ENCODE measurements around the gene TBC1D22A. TPM values are rescaled to one million over a fixed set of nuclear protein-coding genes. Genes with fewer than 3 reads are reported as not detected.
A peak's percentile ranks its signal among the peaks of the same experiment; 100 is the strongest.

Gene TBC1D22A
- total and polyA plus RNA-seq, 4 experiments from 2014 or later = 20.6 to 49.2 (median 36.7) TPM

GRCh38 chr22:46769706-46770105 is 7.3 kb downstream of the TBC1D22A start:
- no peak overlapping the region for H3K27ac ChIP-seq (ENCODE audit: low read depth, low read length)
- Mint-ChIP-seq H3K4me3 (peak overlapping the region in 3 of 8 donors; percentile 4 to 48 (median 32)), H3K27me3 (no peaks in the 10 kb centered on the region), H3K9me3 (no peaks in the 10 kb centered on the region), H3K4me1 (peaks cover 43 to 81% (median 65%) of the 10 kb centered on the region in 4 donors), H3K27ac (peak overlapping the region; percentile 18 to 92 (median 77)), H3K36me3 (peaks cover 9 to 27% of the 10 kb centered on the region in 2 donors)
- H3K36me3 ChIP-seq (ENCODE audit: insufficient read depth, low read length) = no peaks in the 10 kb centered on the region
- no peak for DNase-seq
- ChIA-PET CTCF (ENCODE audit: partially characterized antibody) (interaction anchor here (0.9 to 2.0 kb wide), 8 partner anchors 11 to 34 kb away, joined by 3 to 7 read pairs (median 4); no protein-coding TSS in a partner anchor), POLR2A (ENCODE audit: partially characterized antibody) (interaction anchor here (0.9 kb wide), 3 partner anchors 11 to 22 kb away, joined by 3 read pairs; no protein-coding TSS in a partner anchor)
- H3K9me3 ChIP-seq (ENCODE audit: control insufficient read depth in 1 of 2, low read length in 2 of 2) = no peaks in the 10 kb centered on the region
- intact Hi-C loops (cut with micrococcal nuclease) = no loop called here
- H3K27me3 ChIP-seq (ENCODE audit: insufficient read depth, low read length) = no peaks in the 10 kb centered on the region
- H3K4me3 ChIP-seq (ENCODE audit: low read length in 2 of 2) = no peak overlapping the region
- peaks cover 66% of the 10 kb centered on the region for H3K4me1 ChIP-seq (ENCODE audit: insufficient read depth, low read length)

GRCh38 chr22:46770151-46770641 is 7.7 kb downstream of the TBC1D22A start:
- ChIA-PET POLR2A (ENCODE audit: partially characterized antibody) (interaction anchor here (0.9 to 1.0 kb wide), 4 partner anchors 8 to 21 kb away, joined by 3 to 5 read pairs (median 3); partner anchors contain the start of gene TBC1D22A), CTCF (ENCODE audit: partially characterized antibody) (interaction anchor here (0.9 to 1.5 kb wide), 4 partner anchors 10 to 33 kb away, joined by 3 to 6 read pairs (median 4); no protein-coding TSS in a partner anchor)
- peak overlapping the region in 4 of 8 donors; percentile 69 to 88 (median 73) for H3K4me3 Mint-ChIP-seq

GRCh38 chr22:46770726-46771125 is 8.3 kb downstream of the TBC1D22A start:
- H3K27me3 ChIP-seq (ENCODE audit: insufficient read depth, low read length) = no peaks in the 10 kb centered on the region
- Mint-ChIP-seq H3K4me3 (peak overlapping the region in 7 of 8 donors; percentile 43 to 88 (median 69)), H3K27ac (peak overlapping the region; percentile 79 to 99 (median 95)), H3K27me3 (no peaks in the 10 kb centered on the region), H3K36me3 (peaks cover 9 to 28% of the 10 kb centered on the region in 2 donors), H3K4me1 (peaks cover 49 to 81% (median 70%) of the 10 kb centered on the region in 4 donors), H3K9me3 (no peaks in the 10 kb centered on the region)
- POLR2A ChIA-PET (ENCODE audit: partially characterized antibody) = interaction anchor here (0.9 to 1.0 kb wide), 2 partner anchors 8 to 10 kb away, joined by 3 to 5 read pairs; partner anchors contain the start of gene TBC1D22A
- peaks cover 68% of the 10 kb centered on the region for H3K4me1 ChIP-seq (ENCODE audit: insufficient read depth, low read length)
- DNase-seq = peak in 1 of 5 donors; percentile 57
- peak overlapping the region; percentile 37 for H3K27ac ChIP-seq (ENCODE audit: low read depth, low read length)
- intact Hi-C loops (cut with micrococcal nuclease) = no loop called here
- no peaks in the 10 kb centered on the region for H3K36me3 ChIP-seq (ENCODE audit: insufficient read depth, low read length)
- H3K9me3 ChIP-seq (ENCODE audit: control insufficient read depth in 1 of 2, low read length in 2 of 2) = no peaks in the 10 kb centered on the region
- no peak overlapping the region for H3K4me3 ChIP-seq (ENCODE audit: low read length in 2 of 2)
- CTCF ChIA-PET (ENCODE audit: partially characterized antibody) = interaction anchor here (0.9 to 1.5 kb wide), 3 partner anchors 28 to 33 kb away, joined by 3 to 6 read pairs (median 4); no protein-coding TSS in a partner anchor

More at GRCh38 chr22:46770151-46770641, 7.7 kb downstream of the TBC1D22A start:
- no peaks in the 10 kb centered on the region for H3K27me3 Mint-ChIP-seq
- peaks cover 66% of the 10 kb centered on the region for H3K4me1 ChIP-seq (ENCODE audit: insufficient read depth, low read length)
- no peaks in the 10 kb centered on the region for H3K9me3 ChIP-seq (ENCODE audit: control insufficient read depth in 1 of 2, low read length in 2 of 2)
- H3K4me1 Mint-ChIP-seq = peaks cover 45 to 81% (median 65%) of the 10 kb centered on the region in 4 donors
- no peaks in the 10 kb centered on the region for H3K9me3 Mint-ChIP-seq
- no peak overlapping the region for H3K4me3 ChIP-seq (ENCODE audit: low read length in 2 of 2)
- peak overlapping the region; percentile 37 for H3K27ac ChIP-seq (ENCODE audit: low read depth, low read length)
- no peaks in the 10 kb centered on the region for H3K27me3 ChIP-seq (ENCODE audit: insufficient read depth, low read length)
- no peaks in the 10 kb centered on the region for H3K36me3 ChIP-seq (ENCODE audit: insufficient read depth, low read length)
- intact Hi-C loops (cut with micrococcal nuclease) = no loop called here
- no peak for DNase-seq
- peak overlapping the region; percentile 79 to 99 (median 95) for H3K27ac Mint-ChIP-seq
- peaks cover 9 to 28% of the 10 kb centered on the region in 2 donors for H3K36me3 Mint-ChIP-seq

GRCh38 chr22:46773076-46773475 is 10.6 kb downstream of the TBC1D22A start:
- Mint-ChIP-seq H3K36me3 (peaks cover 11 to 18% of the 10 kb centered on the region in 2 donors), H3K27me3 (no peaks in the 10 kb centered on the region), H3K4me3 (peak overlapping the region in 4 of 8 donors; percentile 15 to 46 (median 30)), H3K9me3 (no peaks in the 10 kb centered on the region), H3K27ac (peak overlapping the region; percentile 65 to 96 (median 91)), H3K4me1 (peaks cover 59 to 83% (median 78%) of the 10 kb centered on the region in 4 donors)
- Histone ChIP-seq H3K36me3 (ENCODE audit: insufficient read depth, low read length) (no peaks in the 10 kb centered on the region), H3K4me3 (ENCODE audit: low read length in 2 of 2) (no peak overlapping the region), H3K27ac (ENCODE audit: low read depth, low read length) (peak overlapping the region; percentile 73), H3K27me3 (ENCODE audit: insufficient read depth, low read length) (no peaks in the 10 kb centered on the region), H3K9me3 (ENCODE audit: control insufficient read depth in 1 of 2, low read length in 2 of 2) (no peaks in the 10 kb centered on the region), H3K4me1 (ENCODE audit: insufficient read depth, low read length) (peaks cover 77% of the 10 kb centered on the region)
- ChIA-PET POLR2A (ENCODE audit: partially characterized antibody) (interaction anchor here (1.6 to 4.3 kb wide), 6 partner anchors 10 to 35 kb away, joined by 4 to 51 read pairs (median 8); partner anchors contain the start of genes CERK and TBC1D22A), CTCF (ENCODE audit: partially characterized antibody) (interaction anchor here (2.2 to 3.9 kb wide), 3 partner anchors 11 to 29 kb away, joined by 12 to 25 read pairs (median 19); partner anchors contain the start of gene TBC1D22A)
- no peak for DNase-seq
- intact Hi-C loops (cut with micrococcal nuclease) = no loop called here

DNA sequence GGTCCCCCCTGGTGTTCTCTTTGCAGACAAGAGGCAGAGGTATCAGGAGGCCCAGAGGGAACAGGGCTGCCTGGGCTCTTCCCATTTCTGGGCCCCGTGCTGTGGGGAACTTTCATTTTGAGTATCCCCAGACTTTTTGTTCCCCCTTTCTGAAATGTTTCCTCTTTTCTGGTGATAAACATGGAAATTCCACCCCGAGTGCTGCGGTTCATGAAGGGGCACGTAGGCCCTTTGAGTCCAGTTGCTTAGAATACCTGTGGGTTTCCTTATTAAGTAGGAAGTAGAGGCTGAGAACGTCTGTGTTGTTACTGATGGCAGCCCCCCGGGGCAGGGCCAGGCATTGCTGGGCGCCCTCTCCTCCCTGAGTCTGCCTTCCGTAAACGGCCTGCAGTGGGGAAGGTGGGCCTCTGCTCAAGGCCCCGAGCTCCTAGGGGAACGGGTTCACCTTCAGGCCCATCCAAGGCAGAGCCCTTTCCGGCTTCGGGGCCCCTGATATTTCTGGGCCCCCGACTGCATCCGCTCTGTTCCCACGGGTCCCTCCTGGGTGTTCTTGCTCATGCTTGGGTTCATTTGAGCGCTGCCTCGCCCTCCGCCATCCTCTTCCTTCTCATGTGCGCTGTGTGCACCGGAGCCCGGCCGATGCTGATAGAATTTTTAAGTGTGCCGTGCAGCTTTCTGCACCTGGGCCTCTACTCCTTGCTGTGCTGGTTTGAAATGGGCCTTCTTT is 12.0 kb downstream of the TBC1D22A start:
- DNase-seq = peak in 3 of 5 donors; percentile 34 to 50 (median 34)

DNA sequence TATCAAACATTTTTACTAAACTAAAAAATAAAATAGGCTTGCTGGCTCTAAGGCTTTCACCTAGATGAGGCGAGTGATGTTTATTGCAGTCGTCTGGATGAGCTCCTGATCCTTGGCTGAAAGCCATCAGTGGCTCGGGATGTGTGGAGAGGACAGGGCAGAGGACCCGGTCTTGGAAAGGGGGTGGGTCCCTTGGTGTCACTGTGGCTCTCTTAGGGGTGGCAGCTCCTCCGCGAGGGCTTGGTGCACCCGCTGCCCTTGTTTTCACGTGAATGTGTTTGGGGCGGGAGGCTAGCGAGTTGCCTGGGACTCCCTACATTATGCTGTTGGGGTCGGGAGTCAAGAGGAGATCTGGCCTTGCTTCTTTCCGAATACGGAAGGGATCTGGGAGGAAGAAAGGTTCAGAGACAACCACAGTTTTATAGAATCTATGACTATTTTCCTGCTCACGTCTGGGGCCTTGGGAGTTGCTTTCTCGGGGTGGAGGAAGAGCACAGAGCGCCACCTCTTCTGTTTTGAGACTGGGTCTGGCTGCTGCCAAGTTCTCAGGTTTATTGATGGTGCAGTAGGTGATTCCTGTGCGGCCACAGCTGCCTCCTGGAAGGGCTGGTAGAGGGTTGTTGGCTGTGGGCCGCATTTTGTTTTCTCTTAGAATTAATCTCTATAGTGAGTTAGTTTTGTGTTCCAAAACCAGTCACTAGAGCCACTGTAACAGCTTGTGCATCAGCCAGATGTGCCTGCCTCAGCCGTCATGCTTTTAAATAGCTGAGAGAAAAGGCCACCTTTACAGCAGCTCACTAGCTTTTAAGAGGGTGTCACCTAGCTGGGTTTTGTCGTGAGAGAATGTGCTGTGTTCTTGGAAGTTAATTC is 12.8 kb downstream of the TBC1D22A start:
- Histone ChIP-seq H3K36me3 (ENCODE audit: insufficient read depth, low read length) (no peaks in the 10 kb centered on the region), H3K4me1 (ENCODE audit: insufficient read depth, low read length) (peaks cover 76% of the 10 kb centered on the region), H3K27me3 (ENCODE audit: insufficient read depth, low read length) (no peaks in the 10 kb centered on the region), H3K27ac (ENCODE audit: low read depth, low read length) (peak overlapping the region; percentile 73), H3K9me3 (ENCODE audit: control insufficient read depth in 1 of 2, low read length in 2 of 2) (no peaks in the 10 kb centered on the region), H3K4me3 (ENCODE audit: low read length in 2 of 2) (no peak overlapping the region)
- intact Hi-C loops (cut with micrococcal nuclease) = loop anchor here (2.0 kb wide), 1 partner anchor 16 kb away; no protein-coding TSS in a partner anchor
- Mint-ChIP-seq H3K27ac (peak overlapping the region; percentile 91 to 98 (median 93)), H3K4me3 (peak overlapping the region; percentile 62 to 87 (median 76)), H3K9me3 (no peaks in the 10 kb centered on the region), H3K36me3 (peaks cover 11 to 18% of the 10 kb centered on the region in 2 donors), H3K27me3 (no peaks in the 10 kb centered on the region), H3K4me1 (peaks cover 54 to 83% (median 69%) of the 10 kb centered on the region in 4 donors)
- ChIA-PET POLR2A (ENCODE audit: partially characterized antibody) (interaction anchor here (0.8 to 4.3 kb wide), 9 partner anchors 9 to 39 kb away, joined by 3 to 51 read pairs (median 10); partner anchors contain the start of genes CERK and TBC1D22A), CTCF (ENCODE audit: partially characterized antibody) (interaction anchor here (2.2 to 3.9 kb wide), 3 partner anchors 13 to 27 kb away, joined by 12 to 25 read pairs (median 19); partner anchors contain the start of gene TBC1D22A)
- DNase-seq = no peak

More for the DNA sequence above, 12.0 kb downstream of the TBC1D22A start:
- Mint-ChIP-seq H3K36me3 (peaks cover 11 to 18% of the 10 kb centered on the region in 2 donors), H3K4me1 (peaks cover 57 to 83% (median 74%) of the 10 kb centered on the region in 4 donors), H3K27me3 (no peaks in the 10 kb centered on the region), H3K9me3 (no peaks in the 10 kb centered on the region), H3K4me3 (peak overlapping the region; percentile 62 to 87 (median 76)), H3K27ac (peak overlapping the region; percentile 91 to 98 (median 93))
- Histone ChIP-seq H3K4me1 (ENCODE audit: insufficient read depth, low read length) (peaks cover 80% of the 10 kb centered on the region), H3K9me3 (ENCODE audit: control insufficient read depth in 1 of 2, low read length in 2 of 2) (no peaks in the 10 kb centered on the region), H3K27ac (ENCODE audit: low read depth, low read length) (peak overlapping the region; percentile 73), H3K27me3 (ENCODE audit: insufficient read depth, low read length) (no peaks in the 10 kb centered on the region), H3K36me3 (ENCODE audit: insufficient read depth, low read length) (no peaks in the 10 kb centered on the region), H3K4me3 (ENCODE audit: low read length in 2 of 2) (peak overlapping the region in 1 of 2 donors; percentile 32)
- intact Hi-C loops (cut with micrococcal nuclease) = loop anchor here (2.0 kb wide), 1 partner anchor 16 kb away; no protein-coding TSS in a partner anchor
- CTCF ChIA-PET (ENCODE audit: partially characterized antibody) = interaction anchor here (0.7 to 3.9 kb wide), 5 partner anchors 9 to 28 kb away, joined by 3 to 25 read pairs (median 12); partner anchors contain the start of gene TBC1D22A
- POLR2A ChIA-PET (ENCODE audit: partially characterized antibody) = interaction anchor here (1.5 to 4.3 kb wide), 9 partner anchors 10 to 38 kb away, joined by 4 to 51 read pairs (median 10); partner anchors contain the start of genes CERK and TBC1D22A

All from CD4-positive, alpha-beta memory T cell (primary cell).